Vagina (tissue), 2 donors: Measurements from ENCODE around the gene PSMB7. TPM values are rescaled to one million over a fixed set of nuclear protein-coding genes. Genes with fewer than 3 reads are reported as not detected.

Experiments
- DNase-seq, 2 donors: peaks; one replicate each; pipeline ENCODE4 v3.0.0-alpha.2; 2017; ENCODE audit errors: extremely low spot score in 2 of 2
- H3K27ac ChIP-seq: fragments of 200-600 bp; sonication (generic); one replicate; pipeline ENCODE4 v1.5.1; 2019
- H3K27me3 ChIP-seq: fragments of 200-600 bp; sonication (generic); one replicate; pipeline ENCODE4 v1.5.1; 2019
- H3K36me3 ChIP-seq, 2 donors: fragments of 200-600 bp; sonication (generic); one replicate each; pipeline ENCODE4 v1.5.1; 2017 to 2019
- H3K4me1 ChIP-seq: fragments of 200-600 bp; sonication (generic); one replicate; pipeline ENCODE4 v1.5.1; 2019
- H3K4me3 ChIP-seq, 2 donors: fragments of 200-600 bp; sonication (generic); 1 replicate in 1 of 2; 2 replicates in 1 of 2; pipeline ENCODE4 v1.5.1; 2016 to 2019
- H3K9me3 ChIP-seq: fragments of 200-600 bp; sonication (generic); one replicate; pipeline ENCODE4 v1.5.1; 2019
- CTCF ChIP-seq, 3 experiments: fragments of 450-650 bp in 2 of 3; fragments of 200-600 bp in 1 of 3; sonication (generic) in 1 of 3; IDR thresholded peaks; one replicate each; pipeline ENCODE4 v1.5.1; 2017 to 2019; ENCODE audit warnings: antibody characterized with exemption in 3 of 3, mild to moderate bottlenecking in 2 of 3, moderate library complexity in 2 of 3
- POLR2A ChIP-seq, 2 donors: fragments of 450-650 bp; IDR thresholded peaks; one replicate each; pipeline ENCODE4 v1.6.1; 2017; ENCODE audit warnings: antibody characterized with exemption in 2 of 2, mild to moderate bottlenecking in 2 of 2, moderate library complexity in 2 of 2
- POLR2AphosphoS5 ChIP-seq, 2 donors: sonication (generic); formaldehyde crosslinking; IDR thresholded peaks; one replicate each; pipeline ENCODE4 v1.9.0; 2017; ENCODE audit warnings: antibody characterized with exemption in 2 of 2, mild to moderate bottlenecking in 2 of 2, low read depth in 1 of 2; ENCODE audit not compliant: insufficient read depth in 1 of 2
- intact Hi-C: fragments of 100-400 bp; cut with DNase I; formaldehyde crosslinking; loops from one replicate; pipeline ENCODE4 v1.15.1; 2023
- total RNA-seq: library from RNA; depleted of rRNA; stranded (reverse); fragments of >200 nt; gene quantifications from one replicate; pipeline ENCODE4 v1.2.3, GENCODE V29; 2016

PSMB7 gene
- total RNA-seq, 1 donor from 2014 or later, result 121 TPM

DNA sequence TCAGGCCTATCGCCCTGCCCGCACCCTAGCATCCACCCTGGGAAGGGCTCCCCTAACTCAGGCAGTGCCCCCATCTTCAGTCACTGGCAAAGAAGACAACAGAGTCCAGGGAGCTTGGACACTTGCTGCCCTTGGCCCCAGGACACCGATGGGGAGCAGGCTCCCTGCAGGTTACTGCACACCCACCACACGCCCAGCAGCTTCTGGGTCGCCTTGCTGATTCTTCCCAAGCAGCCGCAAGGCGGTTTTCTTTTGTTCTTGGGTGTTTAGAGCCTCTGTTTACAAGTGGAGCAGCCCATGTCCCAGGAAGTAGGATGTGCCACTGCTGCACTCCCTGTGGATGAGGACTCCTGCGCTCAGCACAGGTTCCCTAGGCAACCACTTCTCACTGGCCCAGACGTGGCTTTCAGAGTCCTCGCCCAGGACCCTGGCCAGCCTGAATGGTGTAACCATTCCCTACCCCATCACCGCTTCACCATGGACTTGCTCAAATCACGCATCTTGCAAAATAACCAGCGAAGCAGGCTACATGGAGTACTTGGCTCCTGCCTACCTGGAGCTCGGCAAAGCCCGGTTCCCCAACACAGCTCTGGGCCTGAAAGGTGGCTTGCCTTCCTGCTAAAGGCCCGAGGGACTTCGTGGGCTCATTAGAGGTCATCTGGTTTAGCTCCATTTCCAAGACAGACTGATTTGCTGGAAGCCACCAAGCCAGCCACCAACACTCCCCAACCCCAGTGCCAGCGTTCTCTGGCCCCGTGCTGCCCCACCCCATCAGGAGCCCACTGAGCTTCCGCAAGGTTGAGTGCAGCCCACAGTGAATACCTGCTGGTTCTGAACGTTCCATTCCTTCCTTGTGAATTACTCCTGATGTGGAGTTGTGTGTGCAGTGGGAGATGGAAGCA, 60.0 kb downstream of the PSMB7 start:
- H3K9me3 ChIP-seq, result no peaks in the 10 kb centered on the region
- intact Hi-C loops, result no loop called here
- H3K27ac ChIP-seq, result no peak overlapping the region
- no peaks in the 10 kb centered on the region for H3K27me3 ChIP-seq
- TF ChIP-seq POLR2A (IDR thresholded peaks at IDR 0.05), result no peak
- no peak for TF ChIP-seq CTCF (IDR thresholded peaks at IDR 0.05)
- no peak for TF ChIP-seq POLR2AphosphoS5 (IDR thresholded peaks at IDR 0.05; ENCODE audit: insufficient read depth in 1 of 2, low read depth in 1 of 2)
- no peak for DNase-seq
- H3K4me3 ChIP-seq, result no peak overlapping the region
- H3K4me1 ChIP-seq, result no peaks in the 10 kb centered on the region
- H3K36me3 ChIP-seq, result peaks cover 0 to 38% of the 10 kb centered on the region in 2 donors

- no peak for TF ChIP-seq POLR2A (IDR thresholded peaks at IDR 0.05)
- TF ChIP-seq CTCF (IDR thresholded peaks at IDR 0.05), result no peak
- TF ChIP-seq POLR2AphosphoS5 (IDR thresholded peaks at IDR 0.05; ENCODE audit: insufficient read depth in 1 of 2, low read depth in 1 of 2), result no peak
- Histone ChIP-seq H3K4me3 (no peak overlapping the region), H3K27ac (no peak overlapping the region), H3K4me1 (no peaks in the 10 kb centered on the region), H3K9me3 (no peaks in the 10 kb centered on the region), H3K36me3 (peaks cover 0 to 45% of the 10 kb centered on the region in 2 donors), H3K27me3 (no peaks in the 10 kb centered on the region)
- intact Hi-C loops, result no loop called here
- DNase-seq, result no peak
Measured at GRCh38 chr9:124354346-124355038, 60.8 kb downstream of the PSMB7 start.

- H3K36me3 ChIP-seq, result peaks cover 0 to 46% of the 10 kb centered on the region in 2 donors
- no peaks in the 10 kb centered on the region for H3K27me3 ChIP-seq
- no peak overlapping the region for H3K4me3 ChIP-seq
- TF ChIP-seq CTCF (IDR thresholded peaks at IDR 0.05) (no peak), POLR2A (IDR thresholded peaks at IDR 0.05) (no peak), POLR2AphosphoS5 (IDR thresholded peaks at IDR 0.05; ENCODE audit: insufficient read depth in 1 of 2, low read depth in 1 of 2) (no peak)
- DNase-seq, result no peak
- H3K4me1 ChIP-seq, result no peaks in the 10 kb centered on the region
- intact Hi-C loops, result no loop called here
- H3K9me3 ChIP-seq, result no peaks in the 10 kb centered on the region
- no peak overlapping the region for H3K27ac ChIP-seq
Measured at GRCh38 chr9:124353811-124354274, 61.4 kb downstream of the PSMB7 start.

GRCh38 chr9:124353166-124353768, 62.0 kb downstream of the PSMB7 start:
- TF ChIP-seq CTCF (IDR thresholded peaks at IDR 0.05) (no peak), POLR2A (IDR thresholded peaks at IDR 0.05) (no peak), POLR2AphosphoS5 (IDR thresholded peaks at IDR 0.05; ENCODE audit: insufficient read depth in 1 of 2, low read depth in 1 of 2) (no peak)
- intact Hi-C loops, result no loop called here
- Histone ChIP-seq H3K27ac (no peak overlapping the region), H3K4me3 (no peak overlapping the region), H3K27me3 (no peaks in the 10 kb centered on the region), H3K9me3 (no peaks in the 10 kb centered on the region), H3K36me3 (peaks cover 0 to 52% of the 10 kb centered on the region in 2 donors), H3K4me1 (no peaks in the 10 kb centered on the region)
- no peak for DNase-seq
